ENCODE measurements around the gene CELA2A. TPM values are rescaled to one million over a fixed set of nuclear protein-coding genes. Genes with fewer than 3 reads are reported as not detected.
A peak's percentile ranks its signal among the peaks of the same experiment; 100 is the strongest.

CELA2A gene
- total RNA-seq, 2 experiments from 2014 or later: not detected

- Histone ChIP-seq H3K36me3 (ENCODE audit: insufficient read depth, low read length) (peaks cover 5% of the 10 kb centered on the region; the same call in 1 of the 2 replicates), H3K79me2 (ENCODE audit: insufficient read depth, low read depth, low read length) (no peaks in the 10 kb centered on the region), H4K20me1 (ENCODE audit: insufficient read depth, low read length) (no peaks in the 10 kb centered on the region), H3K27ac (ENCODE audit: low read depth, low read length, poor library complexity, severe bottlenecking) (no peak overlapping the region), H3K9me3 (ENCODE audit: low read length) (no peaks in the 10 kb centered on the region), H3K4me3 (ENCODE audit: low read depth, low read length, poor library complexity, severe bottlenecking) (no peak overlapping the region), H2AFZ (ENCODE audit: low read length) (no peak overlapping the region), H3K9me2 (ENCODE audit: insufficient read depth, low read length) (no peaks in the 10 kb centered on the region), H3K4me1 (ENCODE audit: insufficient read depth, low read length, poor library complexity, severe bottlenecking) (no peaks in the 10 kb centered on the region), H3K4me2 (ENCODE audit: low read length) (no peak overlapping the region)
- intact Hi-C loops (cut with micrococcal nuclease; ENCODE audit: unreplicated experiment): loop anchor here (1.0 to 2.0 kb wide), 2 partner anchors 178 to 239 kb away; no protein-coding TSS in a partner anchor
- no TSS peak for BruUV-seq (replicated peaks)
- POLR2A ChIA-PET: no interaction called here
- TF ChIP-seq CTCF (conservative IDR thresholded peaks at IDR 0.05; ENCODE audit: low read length) (peak; percentile 94), EZH2phosphoT487 (IDR thresholded peaks at IDR 0.05; ENCODE audit: borderline replicate concordance, low read depth, low read length) (no peak)
- peak; percentile 69 for DNase-seq (ENCODE audit: low spot score)
- CTCF ChIA-PET (ENCODE audit: unreplicated experiment): no interaction called here
Measured at GRCh38 chr1:15501208-15502032, 44.9 kb downstream of the CELA2A start.

- ChIA-PET POLR2A (interaction anchor here (1.2 kb wide), 1 partner anchor 10 kb away, joined by 3 read pairs; no protein-coding TSS in a partner anchor), CTCF (ENCODE audit: unreplicated experiment) (no interaction called here)
- H3K36me3 ChIP-seq (ENCODE audit: insufficient read depth, low read length): peaks cover 3% of the 10 kb centered on the region; the same call in 1 of the 2 replicates
- peaks cover 20% of the 10 kb centered on the region for H3K4me1 ChIP-seq (ENCODE audit: insufficient read depth, low read length, poor library complexity, severe bottlenecking)
- H3K27ac ChIP-seq (ENCODE audit: low read depth, low read length, poor library complexity, severe bottlenecking): no peak overlapping the region
- no TSS peak for BruUV-seq (replicated peaks)
- H3K9me3 ChIP-seq (ENCODE audit: low read length): no peaks in the 10 kb centered on the region
- DNase-seq (ENCODE audit: low spot score): no peak
- H3K4me2 ChIP-seq (ENCODE audit: low read length): no peak overlapping the region
- no peak overlapping the region for H2AFZ ChIP-seq (ENCODE audit: low read length)
- H3K79me2 ChIP-seq (ENCODE audit: insufficient read depth, low read depth, low read length): no peaks in the 10 kb centered on the region
- intact Hi-C loops (cut with micrococcal nuclease; ENCODE audit: unreplicated experiment): no loop called here
- TF ChIP-seq EZH2phosphoT487 (IDR thresholded peaks at IDR 0.05; ENCODE audit: borderline replicate concordance, low read depth, low read length): no peak
- no peak for TF ChIP-seq CTCF (conservative IDR thresholded peaks at IDR 0.05; ENCODE audit: low read length)
- H4K20me1 ChIP-seq (ENCODE audit: insufficient read depth, low read length): no peaks in the 10 kb centered on the region
- H3K4me3 ChIP-seq (ENCODE audit: low read depth, low read length, poor library complexity, severe bottlenecking): no peak overlapping the region
- no peaks in the 10 kb centered on the region for H3K9me2 ChIP-seq (ENCODE audit: insufficient read depth, low read length)
Measured at GRCh38 chr1:15504436-15504835, 47.9 kb downstream of the CELA2A start.

- H4K20me1 ChIP-seq (ENCODE audit: insufficient read depth, low read length): no peaks in the 10 kb centered on the region
- no peak overlapping the region for H3K4me2 ChIP-seq (ENCODE audit: low read length)
- peaks cover 29% of the 10 kb centered on the region for H3K4me1 ChIP-seq (ENCODE audit: insufficient read depth, low read length, poor library complexity, severe bottlenecking)
- no TSS peak for BruUV-seq (replicated peaks)
- ChIA-PET POLR2A (no interaction called here), CTCF (ENCODE audit: unreplicated experiment) (no interaction called here)
- no peaks in the 10 kb centered on the region for H3K9me3 ChIP-seq (ENCODE audit: low read length)
- intact Hi-C loops (cut with micrococcal nuclease; ENCODE audit: unreplicated experiment): no loop called here
- no peaks in the 10 kb centered on the region for H3K79me2 ChIP-seq (ENCODE audit: insufficient read depth, low read depth, low read length)
- no peak for DNase-seq (ENCODE audit: low spot score)
- no peak overlapping the region for H3K4me3 ChIP-seq (ENCODE audit: low read depth, low read length, poor library complexity, severe bottlenecking)
- no peak overlapping the region for H3K27ac ChIP-seq (ENCODE audit: low read depth, low read length, poor library complexity, severe bottlenecking)
- H2AFZ ChIP-seq (ENCODE audit: low read length): no peak overlapping the region
- TF ChIP-seq CTCF (conservative IDR thresholded peaks at IDR 0.05; ENCODE audit: low read length): no peak
- TF ChIP-seq EZH2phosphoT487 (IDR thresholded peaks at IDR 0.05; ENCODE audit: borderline replicate concordance, low read depth, low read length): no peak
- no peaks in the 10 kb centered on the region for H3K9me2 ChIP-seq (ENCODE audit: insufficient read depth, low read length)
- no peaks in the 10 kb centered on the region for H3K36me3 ChIP-seq (ENCODE audit: insufficient read depth, low read length)
Measured at GRCh38 chr1:15506831-15507230, 50.3 kb downstream of the CELA2A start.
